ENCODE data around the gene APEX2. TPM values are rescaled to one million over a fixed set of nuclear protein-coding genes. Genes with fewer than 3 reads are reported as not detected.

Gene APEX2
- polyA plus RNA-seq, 1 donor from 2014 or later, result 3.0 TPM

- Histone ChIP-seq H3F3A (ENCODE audit: insufficient read depth, low read length, poor library complexity, severe bottlenecking) (no peaks in the 10 kb centered on the region), H3K4me3 (ENCODE audit: low read length) (peak overlapping the region; percentile 57), H3K9me3 (ENCODE audit: low read length) (no peaks in the 10 kb centered on the region), H3K9me2 (ENCODE audit: insufficient read depth, low read length) (no peaks in the 10 kb centered on the region), H3K9ac (ENCODE audit: low read length) (peak overlapping the region; percentile 55), H2AFZ (ENCODE audit: low read depth, low read length) (no peak overlapping the region), H3K36me3 (ENCODE audit: insufficient read depth, low read length) (no peaks in the 10 kb centered on the region), H3K4me2 (ENCODE audit: low read length) (no peak overlapping the region), H3K27me3 (ENCODE audit: insufficient read depth, low read depth, low read length) (no peaks in the 10 kb centered on the region), H3K79me2 (replicated peaks; ENCODE audit: insufficient read depth, low read length) (no peaks in the 10 kb centered on the region), H4K20me1 (ENCODE audit: insufficient read depth) (no peaks in the 10 kb centered on the region), H3K27ac (ENCODE audit: low read length) (peak overlapping the region; percentile 82)
- TF ChIP-seq RAD21 (conservative IDR thresholded peaks at IDR 0.05) (peak; percentile 88), SMC3 (conservative IDR thresholded peaks at IDR 0.05; ENCODE audit: poor library complexity) (peak; percentile 73), MXI1 (conservative IDR thresholded peaks at IDR 0.05; ENCODE audit: poor library complexity, severe bottlenecking) (no peak)
- TF ChIP-seq, protein P1, sequence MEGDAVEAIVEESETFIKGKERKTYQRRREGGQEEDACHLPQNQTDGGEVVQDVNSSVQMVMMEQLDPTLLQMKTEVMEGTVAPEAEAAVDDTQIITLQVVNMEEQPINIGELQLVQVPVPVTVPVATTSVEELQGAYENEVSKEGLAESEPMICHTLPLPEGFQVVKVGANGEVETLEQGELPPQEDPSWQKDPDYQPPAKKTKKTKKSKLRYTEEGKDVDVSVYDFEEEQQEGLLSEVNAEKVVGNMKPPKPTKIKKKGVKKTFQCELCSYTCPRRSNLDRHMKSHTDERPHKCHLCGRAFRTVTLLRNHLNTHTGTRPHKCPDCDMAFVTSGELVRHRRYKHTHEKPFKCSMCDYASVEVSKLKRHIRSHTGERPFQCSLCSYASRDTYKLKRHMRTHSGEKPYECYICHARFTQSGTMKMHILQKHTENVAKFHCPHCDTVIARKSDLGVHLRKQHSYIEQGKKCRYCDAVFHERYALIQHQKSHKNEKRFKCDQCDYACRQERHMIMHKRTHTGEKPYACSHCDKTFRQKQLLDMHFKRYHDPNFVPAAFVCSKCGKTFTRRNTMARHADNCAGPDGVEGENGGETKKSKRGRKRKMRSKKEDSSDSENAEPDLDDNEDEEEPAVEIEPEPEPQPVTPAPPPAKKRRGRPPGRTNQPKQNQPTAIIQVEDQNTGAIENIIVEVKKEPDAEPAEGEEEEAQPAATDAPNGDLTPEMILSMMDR (IDR thresholded peaks at IDR 0.05; ENCODE audit: poor library complexity, severe bottlenecking), result peak; percentile 82
Measured at GRCh38 chrX:55057675-55058249, 57.6 kb downstream of the APEX2 start.

Other genes starting within 250 kb of the APEX2 start
- gene ITIH6, start 202.1 kb upstream of the APEX2 start, polyA plus RNA-seq, result not detected in 2 replicates
- gene MAGED2, start 192.6 kb upstream of the APEX2 start, polyA plus RNA-seq, result 982 and 1,118 TPM in 2 replicates
- 361 and 487 TPM in 2 replicates for gene TRO, start 79.5 kb upstream of the APEX2 start, polyA plus RNA-seq
- 0.51 and 0.52 TPM in 2 replicates for gene PFKFB1, start 6.2 kb upstream of the APEX2 start, polyA plus RNA-seq
- not detected in 2 replicates for gene ALAS2, start 30.6 kb downstream of the APEX2 start, polyA plus RNA-seq
- not detected in 2 replicates for gene PAGE2B, start 74.7 kb downstream of the APEX2 start, polyA plus RNA-seq
- gene PAGE2, start 88.7 kb downstream of the APEX2 start, polyA plus RNA-seq, result not detected in 2 replicates
- gene PAGE5, start 220.0 kb downstream of the APEX2 start, polyA plus RNA-seq, result not detected in 2 replicates